Esophagus muscularis mucosa (tissue), 3 donors: ENCODE data around the gene CLDN5.

Experiments
- POLR2A ChIP-seq: fragments of 450-650 bp; IDR thresholded peaks from one replicate; pipeline ENCODE4 v1.6.1; 2017; ENCODE audit warnings: antibody characterized with exemption, moderate library complexity, mild to moderate bottlenecking, low read depth
- TF ChIP-seq, protein P1 (sequence below), 3 experiments: fragments of 200-600 bp in 2 of 3; fragments of 450-650 bp in 1 of 3; sonication (generic) in 2 of 3; IDR thresholded peaks; one replicate each; pipeline ENCODE4 v1.5.1; 2017 to 2019; ENCODE audit warnings: antibody characterized with exemption in 3 of 3, mild to moderate bottlenecking in 2 of 3, moderate library complexity in 1 of 3

DNA sequence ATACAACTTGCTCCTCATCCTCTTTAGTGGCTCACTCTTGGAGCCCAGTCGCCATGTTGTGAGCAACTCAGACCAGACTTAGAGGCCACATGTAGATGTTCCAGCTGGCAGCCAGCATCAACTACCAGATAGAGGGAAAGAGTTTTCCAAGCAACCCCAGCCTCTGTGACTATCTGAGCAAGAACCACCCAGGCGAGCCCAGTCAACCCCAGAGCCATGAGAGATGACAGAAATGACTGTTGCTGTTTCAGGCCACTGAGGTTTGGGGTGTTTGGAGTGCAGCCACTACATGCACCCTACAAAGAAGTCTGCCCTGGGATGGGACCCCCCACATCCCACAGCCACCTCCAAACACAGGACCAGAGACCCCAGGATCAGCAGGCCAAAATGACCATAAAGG lies 24.8 kb upstream of the CLDN5 start:
- TF ChIP-seq, protein P1, sequence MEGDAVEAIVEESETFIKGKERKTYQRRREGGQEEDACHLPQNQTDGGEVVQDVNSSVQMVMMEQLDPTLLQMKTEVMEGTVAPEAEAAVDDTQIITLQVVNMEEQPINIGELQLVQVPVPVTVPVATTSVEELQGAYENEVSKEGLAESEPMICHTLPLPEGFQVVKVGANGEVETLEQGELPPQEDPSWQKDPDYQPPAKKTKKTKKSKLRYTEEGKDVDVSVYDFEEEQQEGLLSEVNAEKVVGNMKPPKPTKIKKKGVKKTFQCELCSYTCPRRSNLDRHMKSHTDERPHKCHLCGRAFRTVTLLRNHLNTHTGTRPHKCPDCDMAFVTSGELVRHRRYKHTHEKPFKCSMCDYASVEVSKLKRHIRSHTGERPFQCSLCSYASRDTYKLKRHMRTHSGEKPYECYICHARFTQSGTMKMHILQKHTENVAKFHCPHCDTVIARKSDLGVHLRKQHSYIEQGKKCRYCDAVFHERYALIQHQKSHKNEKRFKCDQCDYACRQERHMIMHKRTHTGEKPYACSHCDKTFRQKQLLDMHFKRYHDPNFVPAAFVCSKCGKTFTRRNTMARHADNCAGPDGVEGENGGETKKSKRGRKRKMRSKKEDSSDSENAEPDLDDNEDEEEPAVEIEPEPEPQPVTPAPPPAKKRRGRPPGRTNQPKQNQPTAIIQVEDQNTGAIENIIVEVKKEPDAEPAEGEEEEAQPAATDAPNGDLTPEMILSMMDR (IDR thresholded peaks at IDR 0.05) = no peak
- no peak for TF ChIP-seq POLR2A
